Measurements from ENCODE around the gene FLNB.

FLNB gene

DNA sequence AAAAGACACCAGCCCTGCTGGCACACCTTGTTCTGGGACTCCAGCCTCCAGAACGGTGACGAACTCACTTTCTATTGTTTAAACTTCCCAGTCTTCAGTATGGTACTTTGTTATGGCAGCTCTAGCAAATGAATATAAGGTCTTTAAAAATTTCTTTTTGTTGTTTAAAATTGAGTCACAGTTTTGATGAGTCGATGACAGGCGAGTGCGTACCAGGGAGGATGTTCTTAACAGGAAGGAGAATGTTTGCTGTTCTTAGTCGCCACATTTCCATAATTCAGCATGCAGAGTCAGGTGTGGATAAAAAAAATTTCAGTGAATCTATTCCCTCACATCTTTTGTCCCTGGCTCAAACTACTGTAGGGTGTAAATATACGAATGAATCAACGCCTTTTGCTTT, 190.1 kb downstream of the FLNB start (continued):
- TF ChIP-seq ZNF202 (tag by site-specific recombination; IDR thresholded peaks at IDR 0.05; ENCODE audit: borderline replicate concordance): no peak
- TF ChIP-seq MZF1 (tag by site-specific recombination; IDR thresholded peaks at IDR 0.05; ENCODE audit: borderline replicate concordance): no peak

DNA sequence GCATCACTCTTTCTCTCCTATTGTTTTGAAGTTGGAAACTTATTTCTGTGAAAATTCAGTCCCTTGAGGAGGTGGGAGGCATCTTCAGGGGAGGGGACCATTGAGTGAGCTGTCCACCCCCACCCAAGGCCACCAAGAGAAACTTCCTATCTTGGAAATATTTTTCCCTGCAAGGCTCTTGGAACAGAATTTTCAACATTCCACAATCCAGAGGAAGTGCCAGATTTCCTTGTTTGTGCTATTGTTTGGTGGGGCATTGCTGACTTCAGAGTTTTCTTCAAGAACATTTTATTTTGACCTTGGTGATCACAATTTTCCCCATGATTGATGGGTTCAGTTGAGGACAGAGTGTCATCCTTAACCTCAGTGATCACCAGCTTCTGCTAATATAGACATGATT, 190.6 kb downstream of the FLNB start:
- H3K4me1 ChIP-seq (ENCODE audit: control insufficient read depth, insufficient read depth, low read length): no peaks in the 10 kb centered on the region
- no peaks in the 10 kb centered on the region for H3K9me3 ChIP-seq (ENCODE audit: control insufficient read depth, insufficient read depth, low read depth, low read length)
- TF ChIP-seq ZNF701 (tag by site-specific recombination; IDR thresholded peaks at IDR 0.05) (no peak), ZNF514 (tag by site-specific recombination; IDR thresholded peaks at IDR 0.05) (no peak), ZNF169 (tag by site-specific recombination; IDR thresholded peaks at IDR 0.05) (no peak), ZNF140 (tag by site-specific recombination; IDR thresholded peaks at IDR 0.05) (no peak), SETDB1 (IDR thresholded peaks at IDR 0.05; ENCODE audit: insufficient read length, low read length) (no peak), YY2 (tag by site-specific recombination; IDR thresholded peaks at IDR 0.05) (no peak), ZIC2 (tag by site-specific recombination; IDR thresholded peaks at IDR 0.05) (no peak)
- TF ChIP-seq, protein P1, sequence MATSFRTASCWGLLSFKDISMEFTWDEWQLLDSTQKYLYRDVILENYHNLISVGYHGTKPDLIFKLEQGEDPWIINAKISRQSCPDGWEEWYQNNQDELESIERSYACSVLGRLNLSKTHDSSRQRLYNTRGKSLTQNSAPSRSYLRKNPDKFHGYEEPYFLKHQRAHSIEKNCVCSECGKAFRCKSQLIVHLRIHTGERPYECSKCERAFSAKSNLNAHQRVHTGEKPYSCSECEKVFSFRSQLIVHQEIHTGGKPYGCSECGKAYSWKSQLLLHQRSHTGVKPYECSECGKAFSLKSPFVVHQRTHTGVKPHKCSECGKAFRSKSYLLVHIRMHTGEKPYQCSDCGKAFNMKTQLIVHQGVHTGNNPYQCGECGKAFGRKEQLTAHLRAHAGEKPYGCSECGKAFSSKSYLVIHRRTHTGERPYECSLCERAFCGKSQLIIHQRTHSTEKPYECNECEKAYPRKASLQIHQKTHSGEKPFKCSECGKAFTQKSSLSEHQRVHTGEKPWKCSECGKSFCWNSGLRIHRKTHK (tag by site-specific recombination; IDR thresholded peaks at IDR 0.05): no peak
- TF ChIP-seq, protein P2, sequence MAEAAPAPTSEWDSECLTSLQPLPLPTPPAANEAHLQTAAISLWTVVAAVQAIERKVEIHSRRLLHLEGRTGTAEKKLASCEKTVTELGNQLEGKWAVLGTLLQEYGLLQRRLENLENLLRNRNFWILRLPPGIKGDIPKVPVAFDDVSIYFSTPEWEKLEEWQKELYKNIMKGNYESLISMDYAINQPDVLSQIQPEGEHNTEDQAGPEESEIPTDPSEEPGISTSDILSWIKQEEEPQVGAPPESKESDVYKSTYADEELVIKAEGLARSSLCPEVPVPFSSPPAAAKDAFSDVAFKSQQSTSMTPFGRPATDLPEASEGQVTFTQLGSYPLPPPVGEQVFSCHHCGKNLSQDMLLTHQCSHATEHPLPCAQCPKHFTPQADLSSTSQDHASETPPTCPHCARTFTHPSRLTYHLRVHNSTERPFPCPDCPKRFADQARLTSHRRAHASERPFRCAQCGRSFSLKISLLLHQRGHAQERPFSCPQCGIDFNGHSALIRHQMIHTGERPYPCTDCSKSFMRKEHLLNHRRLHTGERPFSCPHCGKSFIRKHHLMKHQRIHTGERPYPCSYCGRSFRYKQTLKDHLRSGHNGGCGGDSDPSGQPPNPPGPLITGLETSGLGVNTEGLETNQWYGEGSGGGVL (tag by site-specific recombination; IDR thresholded peaks at IDR 0.05): no peak
- TF ChIP-seq, protein P3, sequence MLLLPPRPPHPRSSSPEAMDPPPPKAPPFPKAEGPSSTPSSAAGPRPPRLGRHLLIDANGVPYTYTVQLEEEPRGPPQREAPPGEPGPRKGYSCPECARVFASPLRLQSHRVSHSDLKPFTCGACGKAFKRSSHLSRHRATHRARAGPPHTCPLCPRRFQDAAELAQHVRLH (tag by site-specific recombination; IDR thresholded peaks at IDR 0.05): no peak
- ChIA-PET POLR2A (no interaction called here), CTCF (no interaction called here)
- H3K36me3 ChIP-seq (ENCODE audit: control insufficient read depth in 2 of 2, insufficient read depth in 1 of 2, low read length in 2 of 2): no peaks in the 10 kb centered on the region
- no peak overlapping the region for H3K27ac ChIP-seq (ENCODE audit: extremely low read depth, low read depth, low read length)
- no peak overlapping the region for H3K4me3 ChIP-seq (ENCODE audit: low read depth, low read length)

DNA sequence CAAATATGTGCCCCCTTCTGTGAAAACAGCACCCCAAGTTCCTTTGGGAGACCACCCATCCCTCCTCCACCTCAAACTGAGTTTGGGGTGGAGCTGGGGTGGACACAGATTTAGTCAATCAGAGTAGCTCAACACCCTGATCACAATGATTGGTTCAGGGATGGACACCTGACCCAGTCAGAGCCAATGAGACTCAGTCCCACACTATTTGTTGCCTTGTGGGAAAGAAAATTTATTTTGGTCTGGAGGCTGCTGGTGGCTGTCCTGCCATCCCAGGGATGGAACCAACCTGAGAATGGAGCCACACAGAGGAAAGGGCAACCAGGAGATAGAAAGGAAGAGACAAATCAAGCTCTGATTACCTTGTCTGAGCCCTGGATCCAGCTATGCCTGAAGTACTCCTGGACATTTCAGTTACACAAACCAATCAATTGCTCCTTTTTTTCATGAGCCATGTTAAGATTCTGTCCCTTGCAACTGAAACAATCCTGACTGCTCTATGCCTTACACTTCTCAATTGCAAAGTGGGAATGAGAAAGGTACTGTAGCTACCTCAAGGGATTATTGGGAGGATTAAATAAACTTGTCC, 192.0 kb downstream of the FLNB start:
- H3K36me3 ChIP-seq (ENCODE audit: control insufficient read depth in 2 of 2, insufficient read depth in 1 of 2, low read length in 2 of 2): no peaks in the 10 kb centered on the region
- H3K4me1 ChIP-seq (ENCODE audit: control insufficient read depth, insufficient read depth, low read length): no peaks in the 10 kb centered on the region
- no peak overlapping the region for H3K4me3 ChIP-seq (ENCODE audit: low read depth, low read length)
- ChIA-PET CTCF (interaction anchor here (0.5 to 2.1 kb wide), 3 partner anchors 12 to 23 kb away, joined by 3 to 8 read pairs (median 3); no protein-coding TSS in a partner anchor), POLR2A (no interaction called here)
- no peak overlapping the region for H3K27ac ChIP-seq (ENCODE audit: extremely low read depth, low read depth, low read length)
- TF ChIP-seq ZNF501 (tag by site-specific recombination; IDR thresholded peaks at IDR 0.05) (no peak), KLF16 (tag by site-specific recombination; IDR thresholded peaks at IDR 0.05) (no peak), ZBTB8A (tag by site-specific recombination; IDR thresholded peaks at IDR 0.05) (no peak), ZNF140 (tag by site-specific recombination; IDR thresholded peaks at IDR 0.05) (no peak), ZNF701 (tag by site-specific recombination; IDR thresholded peaks at IDR 0.05) (no peak), ZNF311 (tag by site-specific recombination; IDR thresholded peaks at IDR 0.05; ENCODE audit: borderline replicate concordance) (no peak), ZNF175 (tag by site-specific recombination; IDR thresholded peaks at IDR 0.05) (no peak), ZFP69B (tag by site-specific recombination; IDR thresholded peaks at IDR 0.05) (no peak), IKZF3 (tag by site-specific recombination; IDR thresholded peaks at IDR 0.05) (no peak), ZNF791 (tag by site-specific recombination; IDR thresholded peaks at IDR 0.05) (no peak), MYNN (tag by site-specific recombination; IDR thresholded peaks at IDR 0.05; ENCODE audit: borderline replicate concordance) (no peak), ZNF596 (tag by site-specific recombination; IDR thresholded peaks at IDR 0.05) (no peak)
- TF ChIP-seq, protein P4, sequence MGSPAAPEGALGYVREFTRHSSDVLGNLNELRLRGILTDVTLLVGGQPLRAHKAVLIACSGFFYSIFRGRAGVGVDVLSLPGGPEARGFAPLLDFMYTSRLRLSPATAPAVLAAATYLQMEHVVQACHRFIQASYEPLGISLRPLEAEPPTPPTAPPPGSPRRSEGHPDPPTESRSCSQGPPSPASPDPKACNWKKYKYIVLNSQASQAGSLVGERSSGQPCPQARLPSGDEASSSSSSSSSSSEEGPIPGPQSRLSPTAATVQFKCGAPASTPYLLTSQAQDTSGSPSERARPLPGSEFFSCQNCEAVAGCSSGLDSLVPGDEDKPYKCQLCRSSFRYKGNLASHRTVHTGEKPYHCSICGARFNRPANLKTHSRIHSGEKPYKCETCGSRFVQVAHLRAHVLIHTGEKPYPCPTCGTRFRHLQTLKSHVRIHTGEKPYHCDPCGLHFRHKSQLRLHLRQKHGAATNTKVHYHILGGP (tag by site-specific recombination; IDR thresholded peaks at IDR 0.05): no peak
- no peaks in the 10 kb centered on the region for H3K9me3 ChIP-seq (ENCODE audit: control insufficient read depth, insufficient read depth, low read depth, low read length)

Data from HEK293 (cell line).